Measurements from ENCODE around the gene PLIN3.

- TF ChIP-seq CTCF (IDR thresholded peaks at IDR 0.05), result no peak
- TF ChIP-seq POLR2AphosphoS5 (IDR thresholded peaks at IDR 0.05; ENCODE audit: low read depth, low read length), result no peak
Observed at GRCh38 chr19:4909897-4910593, 42.6 kb upstream of the PLIN3 start.

Measured in Panc1 (cell line).